ENCODE data around the gene ZNF200.

ZNF200 gene

DNA sequence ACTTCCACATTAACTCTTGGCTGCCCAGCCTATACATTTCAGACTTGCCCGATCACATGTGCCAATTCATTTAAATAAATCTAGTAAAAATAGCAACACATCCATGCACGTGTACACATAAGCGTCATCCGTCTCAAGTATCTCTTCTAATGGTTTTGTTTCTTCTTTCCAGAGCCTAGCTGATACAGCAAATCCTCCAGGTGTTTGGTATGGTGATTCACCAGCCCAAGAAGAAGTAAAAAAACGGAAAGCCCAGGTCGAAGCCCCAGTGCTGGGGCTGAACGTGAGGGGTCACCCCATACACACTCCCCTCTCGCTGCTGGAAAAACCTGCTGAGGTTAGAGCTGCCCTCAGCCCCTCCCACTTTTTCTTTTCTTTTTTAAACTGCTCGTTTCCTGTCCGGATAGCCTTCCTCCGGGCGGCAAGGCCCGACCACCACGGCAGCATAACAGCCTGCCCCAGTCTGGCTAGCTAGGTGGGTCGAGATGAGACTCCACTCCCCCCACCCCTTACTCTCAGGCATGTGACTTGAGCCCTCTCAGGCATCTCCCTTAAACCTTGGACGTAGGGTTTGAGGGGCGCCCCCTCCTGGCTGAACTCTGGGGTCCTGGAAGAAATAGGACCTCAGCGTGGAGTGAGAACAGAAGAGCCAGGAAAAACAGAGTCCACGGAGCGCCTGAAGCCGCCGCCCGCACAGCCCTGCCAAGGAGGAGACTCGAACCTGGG, 60.9 kb downstream of the ZNF200 start:
- peak; percentile 69 for DNase-seq
